ENCODE measurements around the gene CDHR4. TPM values are rescaled to one million over a fixed set of nuclear protein-coding genes. Genes with fewer than 3 reads are reported as not detected.

The CDHR4 gene
- total RNA-seq, 1 experiment from 2014 or later = not detected

DNA sequence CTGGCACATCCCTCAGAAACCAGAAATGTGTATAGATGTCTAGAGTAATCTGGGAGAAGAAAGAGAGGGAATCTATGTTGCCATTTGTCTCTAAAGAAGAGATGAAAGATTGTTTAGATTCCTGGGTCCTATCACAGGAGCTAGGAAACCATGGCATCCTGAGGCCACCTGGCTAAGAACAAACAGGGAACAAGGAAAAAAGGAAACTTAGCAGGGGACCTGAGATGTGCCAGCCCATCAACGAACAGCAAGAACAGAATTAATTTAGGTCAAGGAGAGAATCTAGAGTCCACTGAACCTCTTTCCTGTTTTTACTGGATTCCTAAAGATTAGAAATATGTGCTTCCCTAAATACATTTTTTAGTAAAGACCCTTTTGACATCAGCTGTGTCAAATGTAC, 43.6 kb downstream of the CDHR4 start:
- no peaks in the 10 kb centered on the region for H3F3A ChIP-seq (ENCODE audit: low read length, unreplicated experiment)
- ATAC-seq (no peak), DNase-seq (no peak)
- POLR2A ChIA-PET (ENCODE audit: unreplicated experiment) = no interaction called here
- no TSS peak for BruUV-seq (replicated peaks)
- peaks cover 85% of the 10 kb centered on the region for H3K79me2 ChIP-seq (ENCODE audit: low read length)
- H2AFZ ChIP-seq (ENCODE audit: low read length) = no peak overlapping the region
- no peak overlapping the region for H3K4me2 ChIP-seq (ENCODE audit: low read length)
- TF ChIP-seq EZH2 (IDR thresholded peaks at IDR 0.05; ENCODE audit: low read length, unreplicated experiment) (no peak), EZH2phosphoT487 (IDR thresholded peaks at IDR 0.05; ENCODE audit: borderline replicate concordance, low read length) (no peak)
- TF ChIP-seq, protein P1, sequence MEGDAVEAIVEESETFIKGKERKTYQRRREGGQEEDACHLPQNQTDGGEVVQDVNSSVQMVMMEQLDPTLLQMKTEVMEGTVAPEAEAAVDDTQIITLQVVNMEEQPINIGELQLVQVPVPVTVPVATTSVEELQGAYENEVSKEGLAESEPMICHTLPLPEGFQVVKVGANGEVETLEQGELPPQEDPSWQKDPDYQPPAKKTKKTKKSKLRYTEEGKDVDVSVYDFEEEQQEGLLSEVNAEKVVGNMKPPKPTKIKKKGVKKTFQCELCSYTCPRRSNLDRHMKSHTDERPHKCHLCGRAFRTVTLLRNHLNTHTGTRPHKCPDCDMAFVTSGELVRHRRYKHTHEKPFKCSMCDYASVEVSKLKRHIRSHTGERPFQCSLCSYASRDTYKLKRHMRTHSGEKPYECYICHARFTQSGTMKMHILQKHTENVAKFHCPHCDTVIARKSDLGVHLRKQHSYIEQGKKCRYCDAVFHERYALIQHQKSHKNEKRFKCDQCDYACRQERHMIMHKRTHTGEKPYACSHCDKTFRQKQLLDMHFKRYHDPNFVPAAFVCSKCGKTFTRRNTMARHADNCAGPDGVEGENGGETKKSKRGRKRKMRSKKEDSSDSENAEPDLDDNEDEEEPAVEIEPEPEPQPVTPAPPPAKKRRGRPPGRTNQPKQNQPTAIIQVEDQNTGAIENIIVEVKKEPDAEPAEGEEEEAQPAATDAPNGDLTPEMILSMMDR (conservative IDR thresholded peaks at IDR 0.05; ENCODE audit: low read depth, low read length) = no peak
- H3K4me1 ChIP-seq (ENCODE audit: insufficient read depth, low read length) = no peaks in the 10 kb centered on the region
- no peaks in the 10 kb centered on the region for H3K27me3 ChIP-seq (ENCODE audit: low read length)
- H3K27ac ChIP-seq (ENCODE audit: low read length) = no peak overlapping the region
- H3K36me3 ChIP-seq (ENCODE audit: low read depth, low read length) = peaks cover 3% of the 10 kb centered on the region; the same call in 1 of the 2 replicates
- H3K9me3 ChIP-seq (ENCODE audit: low read length) = no peaks in the 10 kb centered on the region
- CTCF ChIA-PET = no interaction called here
- H3K4me3 ChIP-seq (ENCODE audit: low read length) = no peak overlapping the region
- no peaks in the 10 kb centered on the region for H3K9me2 ChIP-seq (replicated peaks; ENCODE audit: low read length)
- H3K9ac ChIP-seq (ENCODE audit: low read length) = no peak overlapping the region
- H4K20me1 ChIP-seq (ENCODE audit: low read length) = no peaks in the 10 kb centered on the region; the same call in 1 of the 2 replicates
- intact Hi-C loops (cut with micrococcal nuclease) = no loop called here

DNA sequence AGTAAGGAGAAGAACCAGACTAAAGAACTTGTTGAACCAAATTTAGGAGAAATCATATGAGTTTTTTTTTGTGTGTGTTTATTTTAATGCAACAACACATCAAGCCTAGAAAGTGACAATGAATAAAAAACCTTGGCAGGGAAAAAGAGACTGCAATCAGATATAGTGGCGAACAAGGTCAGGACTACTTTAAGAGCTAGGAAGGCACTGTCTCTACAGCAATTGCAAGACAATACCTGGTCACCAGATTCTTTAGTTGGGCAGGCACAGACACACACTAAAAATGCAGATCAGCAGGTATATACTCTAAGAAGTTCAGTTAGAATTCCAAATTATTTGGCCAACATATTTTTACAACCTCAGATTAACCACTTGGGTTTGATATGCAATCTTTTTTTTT, 45.1 kb downstream of the CDHR4 start:
- ATAC-seq = no peak

DNA sequence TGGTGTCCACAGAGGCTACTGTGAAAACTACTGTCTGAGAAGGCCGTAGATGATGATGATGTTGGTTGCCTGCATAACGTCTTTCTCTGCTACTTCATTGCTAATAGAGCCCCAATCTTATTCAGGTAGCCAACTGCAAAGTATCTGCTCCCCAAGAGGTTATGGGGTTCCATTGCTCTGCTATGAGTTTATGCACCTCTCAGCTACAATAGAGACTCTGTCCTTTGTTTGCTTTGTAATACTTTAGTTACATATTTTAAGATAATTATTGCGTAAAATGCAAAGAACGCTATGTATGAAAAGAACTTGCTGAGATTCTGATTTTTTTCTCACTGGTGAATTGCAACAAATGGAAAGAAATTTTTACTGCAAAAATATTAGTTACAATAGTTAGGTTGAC, 48.2 kb downstream of the CDHR4 start:
- no TSS peak for BruUV-seq (replicated peaks)
- peaks cover 44% of the 10 kb centered on the region for H3K79me2 ChIP-seq (ENCODE audit: low read length)
- CTCF ChIA-PET = no interaction called here

More for the DNA sequence above, 45.1 kb downstream of the CDHR4 start:
- no peaks in the 10 kb centered on the region for H3K4me1 ChIP-seq (ENCODE audit: insufficient read depth, low read length)
- H3K9me2 ChIP-seq (replicated peaks; ENCODE audit: low read length) = no peaks in the 10 kb centered on the region
- no peak overlapping the region for H3K27ac ChIP-seq (ENCODE audit: low read length)
- BruUV-seq (replicated peaks) = no TSS peak
- no peak overlapping the region for H3K4me3 ChIP-seq (ENCODE audit: low read length)
- H3K27me3 ChIP-seq (ENCODE audit: low read length) = no peaks in the 10 kb centered on the region
- POLR2A ChIA-PET (ENCODE audit: unreplicated experiment) = no interaction called here
- no peak overlapping the region for H3K9ac ChIP-seq (ENCODE audit: low read length)
- H4K20me1 ChIP-seq (ENCODE audit: low read length) = no peaks in the 10 kb centered on the region; the same call in 1 of the 2 replicates
- CTCF ChIA-PET = no interaction called here
- peaks cover 1% of the 10 kb centered on the region; the same call in 1 of the 2 replicates for H3K36me3 ChIP-seq (ENCODE audit: low read depth, low read length)
- no peak overlapping the region for H3K4me2 ChIP-seq (ENCODE audit: low read length)
- peaks cover 72% of the 10 kb centered on the region for H3K79me2 ChIP-seq (ENCODE audit: low read length)
- no peak for DNase-seq
- H3F3A ChIP-seq (ENCODE audit: low read length, unreplicated experiment) = no peaks in the 10 kb centered on the region
- intact Hi-C loops (cut with micrococcal nuclease) = no loop called here
- no peak overlapping the region for H2AFZ ChIP-seq (ENCODE audit: low read length)
- no peaks in the 10 kb centered on the region for H3K9me3 ChIP-seq (ENCODE audit: low read length)
- TF ChIP-seq EZH2 (IDR thresholded peaks at IDR 0.05; ENCODE audit: low read length, unreplicated experiment) (no peak), EZH2phosphoT487 (IDR thresholded peaks at IDR 0.05; ENCODE audit: borderline replicate concordance, low read length) (no peak)
- TF ChIP-seq, protein P1 (conservative IDR thresholded peaks at IDR 0.05; ENCODE audit: low read depth, low read length) = no peak

More for the DNA sequence above, 48.2 kb downstream of the CDHR4 start:
- Histone ChIP-seq H3K27ac (ENCODE audit: low read length) (no peak overlapping the region), H3K27me3 (ENCODE audit: low read length) (no peaks in the 10 kb centered on the region), H3F3A (ENCODE audit: low read length, unreplicated experiment) (no peaks in the 10 kb centered on the region), H3K4me1 (ENCODE audit: insufficient read depth, low read length) (no peaks in the 10 kb centered on the region), H3K9me2 (replicated peaks; ENCODE audit: low read length) (no peaks in the 10 kb centered on the region), H3K9me3 (ENCODE audit: low read length) (no peaks in the 10 kb centered on the region), H2AFZ (ENCODE audit: low read length) (no peak overlapping the region), H3K4me2 (ENCODE audit: low read length) (no peak overlapping the region), H4K20me1 (ENCODE audit: low read length) (no peaks in the 10 kb centered on the region; the same call in 1 of the 2 replicates), H3K36me3 (ENCODE audit: low read depth, low read length) (peaks cover 6% of the 10 kb centered on the region; the same call in 1 of the 2 replicates), H3K9ac (ENCODE audit: low read length) (no peak overlapping the region), H3K4me3 (ENCODE audit: low read length) (no peak overlapping the region)
- intact Hi-C loops (cut with micrococcal nuclease) = no loop called here
- ATAC-seq (no peak), DNase-seq (no peak)
- POLR2A ChIA-PET (ENCODE audit: unreplicated experiment) = no interaction called here
- TF ChIP-seq EZH2phosphoT487 (IDR thresholded peaks at IDR 0.05; ENCODE audit: borderline replicate concordance, low read length) (no peak), EZH2 (IDR thresholded peaks at IDR 0.05; ENCODE audit: low read length, unreplicated experiment) (no peak)
- TF ChIP-seq, protein P1 (conservative IDR thresholded peaks at IDR 0.05; ENCODE audit: low read depth, low read length) = no peak
